SK-MEL-5 (cell line): ENCODE results near the gene HOXB4. TPM values are rescaled to one million over a fixed set of nuclear protein-coding genes. Genes with fewer than 3 reads are reported as not detected.

ENCODE experiments used
- DNase-seq: peaks from one replicate; pipeline ENCODE4 v3.0.0-alpha.2; 2016; ENCODE audit warnings: low read depth, low spot score
- in situ Hi-C: cut with HindIII; loops from 2 replicates; pipeline ENCODE4 v1.10.0; 2016; ENCODE audit warnings: low sequenced_read_pairs, high pct_unique_total_duplicates, low pct_unique_long_range_greater_than_20kb
- polyA plus RNA-seq, 2 experiments: library from polyadenylated mRNA; depleted of rRNA; stranded (reverse); fragments of >200 nt; gene quantifications; 2 replicates each; pipeline ENCODE4 v1.2.3, GENCODE V29; 2015
- total RNA-seq: library from RNA; depleted of rRNA; stranded (reverse); fragments of >200 nt; shearing (Covaris generic); gene quantifications from 2 replicates; pipeline ENCODE4 v1.2.3, GENCODE V29; 2014; rRNA removed

HOXB4 gene
- total RNA-seq, result 0.16 and 0.48 TPM in 2 replicates
- polyA plus RNA-seq (2015; cell fraction: cytosol; rRNA removed), result 0.08 TPM in 2 replicates
- 0.75 and 1.8 TPM in 2 replicates for polyA plus RNA-seq (2015; cell fraction: nucleus; rRNA removed)

GRCh38 chr17:48577946-48578615 is at the start of gene HOXB4:
HOXB4 (minus strand) TSS chr17:48578350; CDS start chr17:48578319, 31 bp downstream.
- DNase-seq, result no peak
- in situ Hi-C loops, result no loop called here

GRCh38 chr17:48627118-48627597 is 49.0 kb upstream of the HOXB4 start:
- in situ Hi-C loops, result no loop called here
- no peak for DNase-seq

GRCh38 chr17:48626245-48627117 is 48.3 kb upstream of the HOXB4 start, which contains the start of gene HOXB9:
HOXB9 (minus strand) TSS chr17:48626358; CDS start chr17:48626269, 89 bp downstream.
- in situ Hi-C loops, result no loop called here
- DNase-seq, result peak; percentile 40

- DNase-seq, result peak; percentile 25
Observed at GRCh38 chr17:48625495-48626244, 47.5 kb upstream of the HOXB4 start.

GRCh38 chr17:48624544-48625494 is 46.7 kb upstream of the HOXB4 start:
- DNase-seq, result no peak
- in situ Hi-C loops, result no loop called here

More at GRCh38 chr17:48625495-48626244, 47.5 kb upstream of the HOXB4 start:
- in situ Hi-C loops, result no loop called here

- in situ Hi-C loops, result no loop called here
- DNase-seq, result no peak
Observed at GRCh38 chr17:48624118-48624517, 46.0 kb upstream of the HOXB4 start.

- in situ Hi-C loops, result no loop called here
- DNase-seq, result no peak
Observed at GRCh38 chr17:48623583-48623982, 45.4 kb upstream of the HOXB4 start.

- DNase-seq, result no peak
- in situ Hi-C loops, result no loop called here
Observed at GRCh38 chr17:48622857-48623256, 44.7 kb upstream of the HOXB4 start.

GRCh38 chr17:48621410-48622392 is 43.6 kb upstream of the HOXB4 start:
- in situ Hi-C loops, result no loop called here
- DNase-seq, result no peak

GRCh38 chr17:48620461-48621139 is 42.5 kb upstream of the HOXB4 start:
- no peak for DNase-seq
- in situ Hi-C loops, result no loop called here

- in situ Hi-C loops, result no loop called here
Observed at GRCh38 chr17:48619826-48620449, 41.8 kb upstream of the HOXB4 start.

GRCh38 chr17:48618256-48618896 is 40.2 kb upstream of the HOXB4 start:
- in situ Hi-C loops, result no loop called here
- peak; percentile 85 for DNase-seq

More at GRCh38 chr17:48619826-48620449, 41.8 kb upstream of the HOXB4 start:
- DNase-seq, result no peak

- in situ Hi-C loops, result no loop called here
Observed at GRCh38 chr17:48617471-48618255, 39.5 kb upstream of the HOXB4 start.

More at GRCh38 chr17:48617471-48618255, 39.5 kb upstream of the HOXB4 start:
- no peak for DNase-seq
